GM19372 (cell line): Measurements from ENCODE around the gene CPLANE2.
"Not testable (repeated sequence)": the region's sequence is repeated elsewhere in the genome, so short reads cannot be mapped to it uniquely, and the experiment has no call there.

Experiments
- ATAC-seq: cut with Tn5 transposase; IDR thresholded peaks from one replicate; pipeline ENCODE4 v1.9.1; 2021; ENCODE audit warnings: mild to moderate bottlenecking, low read depth, moderate library complexity; ENCODE audit not compliant: unreplicated experiment

Gene CPLANE2

DNA sequence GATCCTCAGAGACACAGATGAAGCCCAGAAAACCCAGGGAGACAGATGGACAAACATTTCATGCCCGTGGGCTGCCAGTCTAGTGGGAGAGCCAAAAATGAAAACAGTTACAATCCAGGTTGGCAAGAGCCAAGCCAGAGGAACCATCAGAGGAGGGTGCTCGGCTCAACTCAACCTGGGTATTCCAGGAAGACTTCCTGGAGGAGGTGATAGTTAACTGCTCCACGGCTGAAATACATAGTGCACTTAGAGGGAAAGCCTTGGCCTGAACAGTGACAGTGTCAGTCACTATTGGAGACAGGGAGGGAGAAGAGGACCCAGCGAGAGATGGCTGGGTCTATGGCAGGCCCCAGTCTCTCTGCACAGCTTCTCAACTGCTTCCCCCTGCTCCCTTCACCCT is 26.4 kb downstream of the CPLANE2 start:
- ATAC-seq = no peak

DNA sequence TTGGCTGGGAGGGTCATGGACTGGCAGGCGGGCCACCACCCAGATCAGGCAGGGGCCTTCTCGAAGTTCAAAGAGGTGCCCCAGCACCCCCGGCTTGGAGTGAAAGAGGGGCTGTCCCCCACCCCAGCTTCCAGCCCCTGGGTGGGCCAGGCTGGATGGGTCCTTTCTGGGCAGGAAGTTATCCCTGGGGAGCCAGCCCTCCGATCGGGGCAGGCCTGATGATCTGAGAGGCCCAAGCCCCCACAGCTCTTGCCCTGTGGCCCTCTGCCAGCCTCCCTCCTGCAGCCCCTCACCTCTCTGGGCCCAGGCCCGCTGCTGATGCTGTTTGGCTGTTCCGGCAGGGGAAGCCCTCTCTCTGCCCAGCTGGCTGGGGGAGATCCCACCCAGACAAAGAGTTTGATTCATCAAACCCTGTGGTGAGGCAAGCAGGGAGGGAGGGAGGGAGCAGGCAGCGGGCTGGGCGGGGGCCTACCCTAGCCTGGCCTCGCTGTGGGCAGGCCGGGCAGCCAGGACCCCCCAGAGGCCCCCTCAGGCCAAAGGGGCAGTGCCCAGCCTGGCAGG is 27.1 kb downstream of the CPLANE2 start:
- no peak for ATAC-seq

DNA sequence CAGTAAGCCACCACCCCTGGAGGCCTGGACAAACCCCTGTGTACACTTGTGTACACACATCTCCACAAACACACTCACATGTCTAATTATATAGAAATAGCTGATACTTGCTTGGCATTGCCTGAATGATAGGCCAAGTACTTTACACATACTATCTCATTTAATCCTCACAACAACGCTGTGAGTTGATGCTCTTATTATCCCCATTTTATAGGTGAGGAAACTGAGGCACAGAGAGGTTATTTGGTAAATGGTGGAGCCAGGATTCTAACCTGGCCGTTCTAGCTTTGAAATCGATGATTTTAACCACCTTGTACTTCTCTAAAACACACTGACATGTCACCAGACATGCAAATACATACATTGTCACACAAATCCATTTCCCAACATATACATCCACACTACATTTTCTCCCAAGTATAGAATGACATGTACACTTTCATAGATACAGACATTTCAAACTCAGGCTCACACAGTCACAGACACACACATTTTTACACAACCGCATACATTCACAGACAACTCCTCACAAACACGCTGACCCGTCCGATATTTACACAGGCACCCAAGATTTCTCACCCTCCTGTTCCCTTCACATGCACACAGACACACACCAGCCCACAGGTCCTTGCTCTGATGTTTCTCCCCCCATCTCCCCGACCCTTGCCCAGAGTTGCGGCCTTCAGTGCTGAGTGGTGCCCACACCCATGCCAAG is 27.7 kb downstream of the CPLANE2 start:
- ATAC-seq = no peak

DNA sequence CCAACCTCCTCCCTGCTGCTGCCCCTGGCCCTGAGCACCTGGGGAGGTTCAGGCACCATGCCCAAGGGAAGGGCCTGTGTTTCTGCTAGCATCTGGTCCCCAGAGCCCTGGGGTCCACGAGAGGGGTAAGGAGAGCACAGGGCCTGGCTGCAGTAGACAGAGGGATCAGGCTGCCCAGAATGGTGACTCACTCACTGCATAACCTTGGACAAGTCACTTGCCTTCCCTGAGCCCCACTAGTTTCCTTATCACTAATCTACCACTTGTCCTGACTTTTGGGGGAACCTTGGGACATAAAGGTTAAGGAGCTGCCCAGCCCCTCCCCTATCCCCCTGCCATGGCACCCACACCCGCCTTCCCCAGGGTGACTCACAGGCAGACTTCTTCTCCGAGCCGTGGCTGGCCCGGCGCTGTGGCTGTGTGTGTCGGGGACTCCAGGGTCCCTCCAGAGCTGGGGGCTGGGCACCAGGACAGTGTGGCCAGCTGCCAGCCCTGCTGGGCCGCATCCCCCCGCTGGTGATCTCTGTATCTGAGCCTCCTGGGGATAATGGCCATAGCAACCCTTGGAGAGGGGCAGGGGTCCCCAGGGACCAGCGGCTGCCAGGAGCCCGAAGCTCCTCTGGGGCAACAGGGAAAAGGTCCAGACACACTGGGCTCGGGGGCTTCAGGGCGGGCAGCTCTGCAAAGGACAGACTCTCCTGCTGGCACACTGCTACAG is 28.6 kb downstream of the CPLANE2 start:
- no peak for ATAC-seq

DNA sequence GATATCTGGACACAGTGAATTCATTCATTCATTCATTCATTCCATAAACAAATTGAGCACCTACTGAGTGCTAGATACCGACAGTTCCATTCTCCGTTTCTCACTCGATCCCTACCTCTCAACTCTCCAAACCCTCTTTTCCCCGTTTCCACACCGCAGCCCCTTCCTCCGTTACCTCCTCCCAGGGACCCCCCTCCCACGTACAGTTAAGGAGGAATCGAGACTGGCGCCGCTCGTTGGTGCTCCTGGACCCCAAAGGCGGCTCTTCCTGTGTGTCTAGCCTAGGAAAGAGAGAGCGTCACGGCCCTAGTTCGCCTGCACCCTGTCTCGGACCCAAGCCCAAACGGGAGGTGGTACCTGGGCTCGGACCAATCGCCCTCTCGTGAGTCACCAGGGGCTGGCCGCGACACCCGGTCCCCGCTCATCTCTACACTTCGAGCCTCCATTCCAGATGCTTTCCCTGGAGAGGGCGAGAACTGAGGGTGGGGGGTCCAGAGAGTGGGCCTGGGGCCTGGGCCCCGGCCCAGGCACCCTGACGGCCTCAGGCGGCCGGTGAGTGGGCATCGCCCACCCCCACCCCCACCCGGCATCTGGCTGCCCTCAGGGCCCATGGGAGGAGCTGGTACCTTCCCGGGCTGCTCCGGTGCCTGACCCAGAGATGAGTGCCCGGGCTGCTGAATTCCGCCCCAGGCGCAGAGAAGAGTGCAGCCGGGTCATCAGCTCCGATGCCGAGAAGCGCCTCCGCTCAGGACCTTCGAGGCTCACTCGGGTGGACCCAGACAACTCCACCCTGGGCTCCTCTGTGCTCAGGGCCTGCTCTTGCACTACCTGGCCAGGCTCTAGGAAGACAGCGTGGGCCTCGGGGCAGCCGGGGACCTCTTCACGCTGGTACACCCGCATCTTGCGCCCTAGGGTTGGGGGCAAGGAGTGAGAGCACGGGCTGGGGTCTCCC is 29.4 kb downstream of the CPLANE2 start:
- ATAC-seq = no peak

DNA sequence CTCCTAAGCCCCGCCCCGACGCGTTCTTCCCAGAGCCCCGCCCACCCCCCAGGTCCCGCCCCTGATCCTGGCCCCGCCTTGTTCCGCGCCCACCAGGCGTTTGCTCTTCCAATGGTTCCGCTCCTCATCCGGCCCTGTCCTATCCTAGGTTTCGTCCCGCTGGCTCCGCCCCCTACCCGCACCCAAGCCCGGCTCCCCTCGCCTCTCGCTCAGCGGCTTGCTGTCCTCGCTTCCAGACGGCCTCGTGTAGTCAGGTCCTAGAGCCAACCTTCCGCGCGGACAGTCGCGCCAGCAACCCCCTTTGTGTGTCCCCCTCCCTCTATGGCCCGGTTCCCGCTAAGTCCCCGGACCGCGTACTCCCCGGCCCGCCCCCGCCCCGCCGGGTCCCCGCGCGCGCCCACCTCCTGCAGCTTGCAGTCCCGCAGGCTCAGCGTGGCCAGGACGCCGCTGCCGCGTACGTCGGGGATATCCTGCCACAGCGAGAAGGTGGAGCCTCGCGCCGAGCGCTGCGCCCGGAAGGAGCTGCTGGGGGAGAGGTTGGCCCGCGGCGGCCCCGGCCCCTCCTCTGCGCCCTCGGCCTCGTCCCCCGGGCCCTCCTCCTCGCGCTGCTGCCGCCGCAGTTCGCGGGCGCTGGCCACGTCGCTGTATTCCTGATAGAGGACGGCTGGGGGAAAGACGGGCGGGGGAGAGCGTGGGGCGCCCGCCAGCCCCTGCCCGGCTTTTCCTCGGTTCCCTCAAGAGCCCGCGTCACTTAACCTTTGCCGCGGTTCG is 30.3 kb downstream of the CPLANE2 start:
- ATAC-seq = peak; percentile 70

DNA sequence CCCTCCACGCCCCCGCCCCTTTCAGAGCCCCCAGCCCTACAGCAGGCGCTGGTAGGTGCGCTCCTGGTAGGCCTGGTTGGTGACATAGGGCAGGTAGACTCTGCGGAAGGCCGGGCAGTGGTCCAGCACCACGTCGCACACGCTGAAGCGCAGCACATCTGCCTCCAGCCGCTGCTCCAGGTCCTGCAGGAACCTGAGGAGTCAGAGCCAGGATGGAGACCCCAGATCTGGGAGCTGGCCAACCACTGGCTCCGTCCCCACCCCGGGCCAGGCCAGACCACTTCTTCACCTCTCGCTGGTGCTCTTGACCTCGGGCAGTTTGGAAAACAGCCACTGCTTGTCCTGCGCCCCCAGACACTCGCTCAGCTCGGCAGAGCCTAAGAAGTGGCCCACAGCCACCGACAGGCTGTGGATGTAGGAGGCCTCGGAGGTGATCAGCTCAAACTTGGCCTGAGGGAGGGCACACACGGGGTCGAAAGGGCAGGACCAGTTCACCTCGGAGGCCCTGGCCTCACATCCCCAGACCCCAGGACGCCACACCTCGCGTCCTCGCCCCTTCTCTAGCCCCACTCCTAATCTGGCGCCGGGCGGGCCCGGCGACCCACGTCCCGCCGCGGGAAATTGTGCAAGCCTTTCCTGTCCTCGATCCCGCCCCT is 31.0 kb downstream of the CPLANE2 start:
- peak; percentile 10 for ATAC-seq

DNA sequence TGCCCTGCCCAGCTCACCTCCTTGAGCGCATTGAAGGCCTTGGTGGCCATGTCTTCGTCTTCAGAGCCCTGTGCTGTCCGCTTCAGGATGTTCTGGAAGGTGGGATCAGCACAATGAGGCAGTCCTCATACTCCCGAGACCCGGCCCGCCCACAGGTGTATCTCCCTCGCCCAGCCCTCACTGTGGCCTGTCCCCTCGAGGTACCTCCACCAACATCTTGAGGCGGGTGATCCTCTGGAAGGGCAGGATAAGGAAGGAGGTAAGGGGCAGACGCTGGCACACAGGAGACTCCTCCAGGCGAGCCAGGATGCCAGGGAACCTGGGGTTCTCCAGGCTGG is 31.7 kb downstream of the CPLANE2 start:
- no peak for ATAC-seq

DNA sequence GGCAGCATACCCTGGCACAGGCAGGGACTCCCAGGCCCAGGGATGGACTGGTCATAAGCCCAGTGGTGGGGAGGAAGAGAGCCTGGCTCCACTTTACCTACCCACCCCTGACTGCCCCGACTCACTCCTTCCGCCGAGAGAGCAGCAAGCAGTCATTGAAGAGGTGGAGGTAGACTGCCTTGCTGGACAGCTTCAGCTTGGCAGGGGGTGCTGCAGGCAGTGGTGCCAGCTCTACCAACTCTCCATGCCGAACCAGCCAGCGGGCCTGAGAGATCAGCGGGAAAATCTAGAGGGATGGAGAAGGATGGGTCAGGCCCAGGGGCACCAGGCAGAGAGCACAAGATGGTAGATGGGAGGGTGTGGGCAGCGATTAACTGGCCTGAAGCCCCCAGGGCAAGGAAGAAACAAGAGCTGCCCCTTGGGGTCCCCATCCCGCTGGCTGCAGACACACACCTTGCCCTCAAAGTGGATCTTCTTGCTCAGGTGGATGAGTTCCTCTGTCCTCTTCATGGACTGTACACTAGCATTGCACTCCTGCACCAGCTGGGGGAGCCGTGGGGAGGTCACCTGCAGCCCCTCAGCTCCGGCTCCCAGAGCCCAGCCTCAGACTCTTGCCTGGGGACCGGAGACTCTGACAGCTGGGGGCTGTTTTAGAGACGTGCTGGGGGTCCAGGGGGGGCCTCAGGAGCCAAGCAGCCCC is 32.2 kb downstream of the CPLANE2 start:
- no peak for ATAC-seq

DNA sequence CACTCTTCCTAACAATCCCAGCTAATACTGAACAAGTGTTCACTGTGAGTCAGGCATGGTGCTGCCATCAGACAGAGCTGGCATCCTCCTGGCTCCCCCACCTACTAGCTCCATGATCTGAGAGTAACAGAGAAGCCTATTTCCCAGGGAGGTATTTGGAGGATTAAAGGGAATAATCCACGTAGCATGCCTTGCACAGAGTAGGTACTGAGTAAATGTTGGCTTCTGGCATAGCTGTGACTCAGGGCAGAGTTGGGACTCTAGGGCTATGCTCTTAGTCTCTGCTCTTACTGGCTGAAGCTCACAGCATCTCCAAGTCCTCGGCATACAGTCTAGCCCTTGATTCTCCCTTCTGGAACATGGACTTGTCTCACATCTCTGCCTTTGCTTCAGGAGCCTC is 32.8 kb downstream of the CPLANE2 start:
- no peak for ATAC-seq

DNA sequence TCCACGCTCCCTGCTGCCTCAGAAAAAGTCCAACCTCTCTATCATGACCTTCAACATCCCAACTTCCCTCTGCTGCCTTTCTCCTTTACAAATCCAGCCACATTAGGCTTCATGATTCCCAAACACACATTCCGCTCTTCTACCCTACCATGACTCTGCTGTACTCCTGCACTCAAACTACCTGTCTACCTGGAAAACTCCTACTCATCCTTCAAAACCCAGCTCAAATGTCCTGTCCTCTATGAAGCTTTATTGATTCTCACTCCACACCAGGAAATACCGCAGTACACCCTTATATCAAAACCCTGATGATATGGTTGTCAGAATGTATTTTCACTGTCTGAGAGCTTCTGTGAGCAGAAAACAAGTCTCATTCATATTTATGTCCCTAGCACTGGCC is 33.4 kb downstream of the CPLANE2 start:
- no peak for ATAC-seq

DNA sequence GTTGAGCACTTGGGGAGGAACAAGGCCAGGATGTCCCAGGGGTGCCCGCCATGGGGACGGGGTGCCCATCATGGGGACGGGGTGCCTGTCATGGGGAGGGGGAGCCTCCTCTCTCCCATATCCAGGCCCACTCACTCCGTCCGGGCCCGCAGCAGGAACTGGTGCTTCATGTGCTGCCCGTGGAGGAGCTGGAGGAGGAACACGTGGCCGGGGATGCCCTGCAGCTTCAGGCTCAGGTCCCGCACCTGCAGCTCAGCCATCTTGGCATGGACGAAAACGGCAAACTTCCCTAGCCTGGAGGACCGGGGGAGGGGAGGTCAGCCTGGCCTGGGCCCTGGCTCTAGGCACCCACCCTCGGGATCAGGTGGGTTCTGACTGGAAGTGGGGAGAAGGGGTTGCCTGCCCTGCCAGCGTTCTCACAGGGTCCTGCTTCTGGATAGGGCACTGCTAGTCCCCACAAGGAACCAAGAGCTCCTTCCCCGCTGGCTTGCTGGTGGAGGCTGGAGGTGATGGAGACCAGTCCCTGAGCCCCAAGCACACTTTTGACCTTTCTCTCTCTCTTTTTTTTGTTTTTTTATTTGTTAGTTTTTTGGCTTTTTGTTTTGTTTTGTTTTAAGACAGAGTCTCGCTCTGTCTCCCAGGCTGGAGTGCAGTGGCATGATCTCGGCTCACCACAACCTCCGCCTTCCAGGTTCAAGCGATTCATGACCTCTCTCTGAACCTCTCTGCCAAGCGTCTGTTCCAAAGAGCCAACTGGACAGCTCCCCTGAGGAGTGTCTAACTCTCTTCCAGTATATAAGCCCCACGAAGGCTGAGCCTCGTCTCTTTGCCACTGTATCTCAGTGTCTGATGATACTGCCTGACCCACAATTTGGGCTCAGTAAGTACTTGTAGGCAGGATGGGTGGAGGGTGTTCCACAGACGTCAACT is 34.4 kb downstream of the CPLANE2 start:
- no peak for ATAC-seq

DNA sequence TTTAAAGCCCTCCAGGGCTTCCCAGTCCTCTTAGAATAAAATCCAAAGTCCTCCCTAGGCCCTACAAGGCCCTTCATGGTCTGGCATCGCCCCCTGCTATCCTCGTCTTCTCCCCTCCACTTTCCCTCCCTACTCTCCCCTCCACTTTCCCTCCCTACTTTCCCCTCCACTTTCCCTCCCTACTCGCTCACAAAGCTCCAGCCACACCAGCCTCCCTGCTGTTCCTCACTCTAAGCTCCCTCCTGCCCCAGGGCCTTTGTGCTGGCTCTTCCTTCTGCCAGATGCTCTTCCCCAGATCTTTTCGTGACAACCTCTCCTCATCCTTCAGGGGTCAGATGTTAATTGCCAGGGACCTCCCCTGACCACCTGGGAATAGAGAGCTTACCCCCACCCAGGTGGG is 37.3 kb downstream of the CPLANE2 start:
- no peak for ATAC-seq

DNA sequence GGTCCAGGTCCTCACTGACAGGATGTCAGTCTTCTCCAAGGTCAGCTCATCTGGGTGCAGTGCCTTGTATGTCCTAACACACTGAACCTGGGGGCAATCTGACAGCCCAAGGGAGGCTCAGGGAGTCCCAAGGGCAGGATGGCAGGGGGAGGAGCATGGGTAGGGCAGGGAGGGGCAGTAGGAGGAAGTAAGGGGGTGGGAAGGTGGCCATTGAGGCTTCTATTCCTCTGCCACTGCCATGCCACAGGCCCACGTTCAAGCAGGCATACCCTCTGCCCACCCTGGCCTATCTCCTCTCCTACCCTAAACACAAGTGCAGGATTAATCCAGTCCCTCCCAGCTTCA is 37.9 kb downstream of the CPLANE2 start:
- ATAC-seq = no peak

DNA sequence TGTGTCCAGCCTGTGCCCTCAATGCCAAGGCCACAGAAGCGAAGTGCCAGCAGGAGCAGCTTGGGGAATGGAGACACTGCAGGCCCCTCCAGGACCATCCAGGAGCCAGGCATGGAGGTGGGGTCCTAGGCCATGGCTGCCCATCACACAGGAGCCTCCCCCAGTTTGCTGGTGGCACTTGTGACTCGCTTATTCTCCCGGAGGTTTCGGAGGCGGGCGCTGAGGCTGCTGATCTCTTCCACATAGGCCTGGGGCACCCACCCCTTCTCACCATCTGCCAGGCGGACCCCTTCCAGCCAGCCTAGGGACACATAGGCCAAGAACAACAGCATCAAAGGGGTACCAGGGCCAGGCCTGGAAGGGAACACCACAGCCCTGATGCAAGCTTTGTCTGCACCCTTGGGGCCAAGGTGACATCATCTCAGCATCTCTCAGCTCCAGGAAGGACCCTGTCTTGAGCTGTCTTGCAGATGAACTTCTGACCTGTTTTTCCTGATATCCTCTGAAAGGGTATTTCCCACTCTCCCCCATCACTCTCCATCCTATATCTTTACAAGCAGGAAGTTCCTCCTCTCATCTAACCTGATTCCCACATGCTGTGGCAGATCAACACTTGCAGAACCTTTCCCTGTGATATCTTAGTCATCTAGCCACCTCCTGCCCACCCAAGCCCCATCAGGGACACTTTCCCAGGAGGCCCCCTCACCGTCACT is 38.4 kb downstream of the CPLANE2 start:
- no peak for ATAC-seq

DNA sequence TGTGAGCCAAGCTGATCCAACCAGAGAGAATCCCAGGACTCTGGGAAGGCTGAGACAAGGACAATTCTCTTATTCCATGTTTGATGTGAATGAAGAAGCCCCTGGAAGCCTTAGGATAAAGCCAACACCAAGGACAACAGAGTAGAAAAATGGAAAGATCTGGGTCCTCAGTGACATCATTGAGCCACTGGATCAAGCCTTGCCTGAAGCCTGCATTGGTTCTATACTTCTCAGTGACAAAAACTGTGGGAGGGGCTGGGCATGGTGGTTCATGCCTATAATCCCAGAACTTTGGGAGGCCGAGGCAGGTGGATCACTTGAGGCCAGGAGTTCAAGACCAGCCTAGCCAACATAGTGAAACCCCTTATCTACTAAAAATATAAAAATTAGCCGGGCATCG is 40.1 kb downstream of the CPLANE2 start:
- ATAC-seq = no peak

DNA sequence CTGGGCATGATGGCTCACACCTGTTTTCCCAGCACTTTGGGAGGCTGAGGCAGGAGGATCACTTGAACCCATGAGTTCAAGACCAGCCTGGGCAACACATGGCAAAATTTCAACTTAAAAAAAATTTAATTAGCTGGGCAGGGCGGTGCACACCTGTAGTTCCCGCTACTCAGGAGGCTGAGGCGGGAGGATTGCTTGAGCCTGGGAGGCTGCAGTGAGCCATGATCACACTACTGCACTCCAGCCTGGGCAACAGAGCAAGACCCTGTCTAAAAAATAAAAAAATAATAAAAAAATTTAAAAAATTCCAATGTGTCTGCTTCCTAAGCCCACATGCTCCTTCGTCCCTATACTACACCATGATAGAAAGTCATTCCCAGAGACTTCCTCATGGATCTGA is 40.8 kb downstream of the CPLANE2 start:
- not testable (repeated sequence) for ATAC-seq

DNA sequence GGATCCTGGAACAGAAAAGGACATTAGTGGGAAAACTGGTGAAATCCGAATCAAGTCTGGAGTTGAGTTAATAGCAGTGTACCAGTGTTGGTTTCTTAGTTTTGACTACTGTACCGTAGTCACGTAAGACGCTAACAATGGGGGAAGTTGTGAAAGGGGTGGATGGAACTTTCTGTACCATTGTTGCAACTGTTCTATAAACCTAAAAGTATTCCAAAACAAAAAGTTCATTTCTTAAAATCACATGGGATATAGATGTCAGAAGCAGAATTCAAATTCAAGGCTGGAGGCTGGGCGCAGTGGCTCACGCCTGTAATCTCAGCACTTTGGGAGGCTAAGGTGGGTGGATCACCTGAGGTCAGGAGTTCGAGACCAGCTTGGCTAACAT is 41.5 kb downstream of the CPLANE2 start:
- no peak for ATAC-seq
